ENCODE measurements around the gene MED23. TPM values are rescaled to one million over a fixed set of nuclear protein-coding genes. Genes with fewer than 3 reads are reported as not detected.

Gene MED23
- total RNA-seq, 1 experiment from 2014 or later: 18.1 TPM

GRCh38 chr6:131638013-131638412 is 10.0 kb upstream of the MED23 start:
- TF ChIP-seq CTCF (conservative IDR thresholded peaks at IDR 0.05; ENCODE audit: low read depth, low read length) (no peak), EZH2phosphoT487 (IDR thresholded peaks at IDR 0.05; ENCODE audit: borderline replicate concordance, low read length) (no peak), EZH2 (IDR thresholded peaks at IDR 0.05; ENCODE audit: low read length, unreplicated experiment) (no peak)
- BruUV-seq (replicated peaks): no TSS peak
- Histone ChIP-seq H2AFZ (ENCODE audit: low read length) (no peak overlapping the region), H3F3A (ENCODE audit: low read length, unreplicated experiment) (no peaks in the 10 kb centered on the region), H3K9me3 (ENCODE audit: low read length) (no peaks in the 10 kb centered on the region), H3K9me2 (replicated peaks; ENCODE audit: low read length) (no peaks in the 10 kb centered on the region), H3K9ac (ENCODE audit: low read length) (no peak overlapping the region), H4K20me1 (ENCODE audit: low read length) (no peaks in the 10 kb centered on the region), H3K27ac (ENCODE audit: low read length) (no peak overlapping the region), H3K4me1 (ENCODE audit: insufficient read depth, low read length) (no peaks in the 10 kb centered on the region), H3K4me2 (ENCODE audit: low read length) (no peak overlapping the region), H3K79me2 (ENCODE audit: low read length) (no peaks in the 10 kb centered on the region), H3K27me3 (ENCODE audit: low read length) (no peaks in the 10 kb centered on the region), H3K36me3 (ENCODE audit: low read depth, low read length) (no peaks in the 10 kb centered on the region), H3K4me3 (ENCODE audit: low read length) (no peak overlapping the region)
- POLR2A ChIA-PET (ENCODE audit: unreplicated experiment): no interaction called here
- intact Hi-C loops (cut with micrococcal nuclease): no loop called here
- DNase-seq (no peak), ATAC-seq (no peak)
- CTCF ChIA-PET: no interaction called here

DNA sequence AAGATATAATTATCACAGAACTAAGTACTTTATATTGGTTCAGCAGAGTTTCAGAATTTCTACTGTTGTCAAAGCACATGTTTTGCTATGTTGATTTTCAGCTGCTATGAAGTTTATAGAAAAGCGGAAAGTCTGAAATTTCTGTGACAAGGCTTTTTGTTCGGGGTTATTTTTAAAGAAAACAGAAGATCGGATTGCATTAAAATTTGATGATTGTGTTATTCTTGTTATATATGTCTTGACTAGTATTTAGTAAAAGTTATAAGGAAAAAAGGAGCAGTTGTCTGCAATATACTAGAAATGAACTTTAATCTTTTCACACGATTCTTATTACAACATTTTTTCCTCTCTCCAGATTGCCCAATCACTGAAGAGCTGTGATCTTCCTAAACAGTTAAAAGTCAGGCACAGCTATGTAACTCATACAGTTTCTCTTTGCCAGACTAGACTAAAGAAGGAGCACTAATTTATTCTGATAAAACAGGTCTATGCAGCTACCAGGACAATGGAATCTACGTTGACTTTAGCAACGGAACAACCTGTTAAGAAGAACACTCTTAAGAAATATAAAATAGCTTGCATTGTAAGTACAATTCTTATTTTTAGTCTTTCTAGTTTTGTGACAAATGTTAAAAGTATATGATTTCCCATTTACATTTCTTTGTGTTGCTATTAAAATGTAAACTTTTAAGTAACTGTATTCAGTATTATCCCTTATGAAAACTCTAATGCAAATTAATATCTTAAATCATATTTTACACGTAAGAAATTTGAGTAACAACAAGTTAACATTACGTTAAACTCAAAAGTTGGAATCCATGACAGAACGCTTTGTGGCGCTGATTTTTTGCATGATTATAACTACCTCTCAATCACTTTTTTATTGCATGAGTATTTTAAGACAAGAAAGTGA is 9.1 kb upstream of the MED23 start, which contains the start of gene ENPP3:
TSS of gene ENPP3 (plus strand) at position 423 of the 913 bp plus-strand sequence. CDS start at position 506, 83 bp downstream.
- no peak within 1 kb of the TSS for H3K9ac ChIP-seq (ENCODE audit: low read length)
- H4K20me1 ChIP-seq (ENCODE audit: low read length): no peaks in the 10 kb centered on the region
- no peaks in the 10 kb centered on the region for H3K36me3 ChIP-seq (ENCODE audit: low read depth, low read length)
- no peaks in the 10 kb centered on the region for H3K9me2 ChIP-seq (replicated peaks; ENCODE audit: low read length)
- H3K27ac ChIP-seq (ENCODE audit: low read length): no peak within 1 kb of the TSS
- DNase-seq: no peak
- no peak within 1 kb of the TSS for H3K4me3 ChIP-seq (ENCODE audit: low read length)
- no peaks in the 10 kb centered on the region for H3K9me3 ChIP-seq (ENCODE audit: low read length)
- ChIA-PET POLR2A (ENCODE audit: unreplicated experiment) (no interaction called here), CTCF (no interaction called here)
- H2AFZ ChIP-seq (ENCODE audit: low read length): no peak within 1 kb of the TSS
- H3F3A ChIP-seq (ENCODE audit: low read length, unreplicated experiment): no peaks in the 10 kb centered on the region
- no peaks in the 10 kb centered on the region for H3K4me1 ChIP-seq (ENCODE audit: insufficient read depth, low read length)
- H3K79me2 ChIP-seq (ENCODE audit: low read length): no peaks in the 10 kb centered on the region
- TF ChIP-seq CTCF (conservative IDR thresholded peaks at IDR 0.05; ENCODE audit: low read depth, low read length) (no peak), EZH2phosphoT487 (IDR thresholded peaks at IDR 0.05; ENCODE audit: borderline replicate concordance, low read length) (no peak), EZH2 (IDR thresholded peaks at IDR 0.05; ENCODE audit: low read length, unreplicated experiment) (no peak)
- no TSS peak for BruUV-seq (replicated peaks)
- ATAC-seq: no peak
- intact Hi-C loops (cut with micrococcal nuclease): no loop called here
- H3K4me2 ChIP-seq (ENCODE audit: low read length): no peak within 1 kb of the TSS
- H3K27me3 ChIP-seq (ENCODE audit: low read length): no peaks in the 10 kb centered on the region

Data from PC-3 (cell line).